ENCODE data around the gene DYNLL1.

DNA sequence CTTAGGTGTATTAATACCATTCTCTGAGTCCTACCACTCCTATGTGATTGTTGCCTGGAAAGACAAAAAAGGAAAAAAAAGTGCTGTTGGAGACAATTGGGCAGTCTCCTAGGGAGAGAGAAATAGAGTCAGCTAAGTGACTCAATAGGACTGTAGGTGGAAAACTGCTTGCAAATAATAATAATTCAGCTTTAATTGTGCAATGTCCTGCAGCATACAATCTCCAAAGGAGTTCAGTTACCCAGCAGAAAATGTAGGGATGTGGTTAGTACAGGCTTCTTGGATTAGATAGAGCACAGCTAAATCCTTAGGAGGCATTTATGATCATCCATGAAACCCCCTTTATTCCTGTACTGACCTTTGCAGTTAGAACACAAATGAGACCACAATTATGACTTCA is 23.4 kb upstream of the DYNLL1 start:
- TF ChIP-seq BHLHE40 (IDR thresholded peaks at IDR 0.05; ENCODE audit: borderline replicate concordance) (no peak), ELF4 (IDR thresholded peaks at IDR 0.05) (no peak), SUZ12 (IDR thresholded peaks at IDR 0.05) (no peak), FOXM1 (IDR thresholded peaks at IDR 0.05; ENCODE audit: borderline replicate concordance) (no peak), FOXA1 (IDR thresholded peaks at IDR 0.05) (no peak), TARDBP (IDR thresholded peaks at IDR 0.05) (no peak), FOXK2 (IDR thresholded peaks at IDR 0.05) (no peak)

Data from HEK293T (cell line).